Mononuclear cell (primary cell): Measurements from ENCODE around the gene PDE4B. TPM values are rescaled to one million over a fixed set of nuclear protein-coding genes. Genes with fewer than 3 reads are reported as not detected.
"Not testable (repeated sequence)": the region's sequence is repeated elsewhere in the genome, so short reads cannot be mapped to it uniquely, and the experiment has no call there.

ENCODE experiments used
- H3K27me3 ChIP-seq: 2 replicates; pipeline ENCODE4 v1.6.0; 2011; ENCODE audit warnings: low read length, control low read depth; ENCODE audit not compliant: insufficient read depth
- H3K4me1 ChIP-seq: 2 replicates; pipeline ENCODE4 v1.5.1; 2011; ENCODE audit warnings: mild to moderate bottlenecking, low read length, control low read depth; ENCODE audit not compliant: insufficient read depth
- H3K4me3 ChIP-seq: 2 replicates; pipeline ENCODE4 v1.5.1; 2011; ENCODE audit warnings: mild to moderate bottlenecking, low read length, moderate library complexity
- H3K9me3 ChIP-seq: 2 replicates; pipeline ENCODE4 v1.5.1; 2011; ENCODE audit warnings: low read depth, mild to moderate bottlenecking, control low read depth, low read length
- total RNA-seq: library from RNA; depleted of rRNA; stranded (reverse); fragments of >200 nt; gene quantifications from one replicate; pipeline ENCODE4 v1.2.3, GENCODE V29; 2012

The PDE4B gene
- total RNA-seq, 1 donor = 518 TPM

- Histone ChIP-seq H3K4me3 (no peak overlapping the region), H3K27me3 (no peaks in the 10 kb centered on the region), H3K9me3 (no peaks in the 10 kb centered on the region), H3K4me1 (no peaks in the 10 kb centered on the region)
Measured at GRCh38 chr1:65997693-65998092, 205.0 kb downstream of the PDE4B start.

DNA sequence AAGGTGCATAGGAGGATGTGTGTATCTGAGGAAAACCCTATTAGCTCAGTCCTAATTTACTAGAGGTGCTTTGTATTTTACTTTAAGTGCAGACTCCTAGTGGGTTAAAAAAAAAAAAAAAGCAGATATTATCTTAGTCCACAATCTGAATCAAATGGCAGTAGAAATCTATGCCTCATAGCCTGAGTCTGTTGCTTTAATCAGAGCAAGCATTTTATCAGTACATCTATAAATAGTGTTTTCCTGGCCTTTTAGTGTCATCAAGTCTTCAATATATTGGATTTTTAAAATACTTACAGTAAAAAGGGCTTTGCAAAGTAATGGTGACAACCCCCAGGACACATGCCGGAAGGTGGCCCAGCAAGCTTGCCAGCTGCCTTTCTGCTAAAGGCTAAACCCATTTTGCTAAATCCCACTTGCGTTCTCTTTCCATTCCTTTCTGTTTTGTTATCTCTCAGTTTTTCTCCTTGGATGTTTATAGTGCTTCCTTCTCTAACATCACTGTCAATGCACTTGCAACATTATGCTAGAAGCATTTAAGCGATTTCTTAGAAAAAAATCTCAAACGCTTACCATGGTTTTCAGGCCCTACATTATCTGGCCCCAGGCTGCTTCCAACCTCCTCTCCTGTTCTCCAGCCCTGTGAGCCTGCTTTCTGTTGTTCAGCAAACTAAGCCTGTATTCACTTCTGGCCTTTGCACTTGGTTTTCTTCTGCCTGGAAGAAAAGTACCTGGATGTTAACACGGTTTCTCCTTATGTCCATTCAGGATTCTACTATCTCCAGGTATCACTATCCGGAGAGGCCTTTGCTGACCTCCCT is 206.3 kb downstream of the PDE4B start:
- no peaks in the 10 kb centered on the region for H3K9me3 ChIP-seq
- H3K27me3 ChIP-seq = no peaks in the 10 kb centered on the region
- H3K4me1 ChIP-seq = no peaks in the 10 kb centered on the region
- H3K4me3 ChIP-seq = no peak overlapping the region

- Histone ChIP-seq H3K9me3 (no peaks in the 10 kb centered on the region), H3K4me3 (no peak overlapping the region), H3K4me1 (no peaks in the 10 kb centered on the region), H3K27me3 (no peaks in the 10 kb centered on the region)
Measured at GRCh38 chr1:66000033-66000637, 207.4 kb downstream of the PDE4B start.

DNA sequence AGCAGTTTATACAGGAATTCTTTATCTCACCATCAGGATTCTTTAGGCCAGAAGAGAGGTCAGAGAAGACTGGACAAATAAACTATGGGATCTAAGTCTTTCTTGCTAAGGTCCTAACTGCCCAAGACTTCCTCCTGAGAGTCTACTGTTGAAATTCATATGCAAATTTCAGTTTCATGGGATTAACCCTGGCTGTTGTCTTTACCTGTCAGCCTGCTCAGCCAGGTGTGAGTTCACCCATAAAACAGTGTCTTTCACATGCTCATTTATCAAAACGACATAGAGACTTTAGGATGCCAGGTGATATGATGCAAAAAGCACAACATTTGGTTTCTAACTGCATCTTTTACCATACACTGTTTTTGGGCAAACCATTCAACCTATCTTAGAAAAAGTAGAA is 211.0 kb downstream of the PDE4B start:
- no peaks in the 10 kb centered on the region for H3K9me3 ChIP-seq
- H3K4me3 ChIP-seq = no peak overlapping the region
- no peaks in the 10 kb centered on the region for H3K4me1 ChIP-seq
- no peaks in the 10 kb centered on the region for H3K27me3 ChIP-seq

GRCh38 chr1:66006534-66006933 is 213.8 kb downstream of the PDE4B start:
- not testable (repeated sequence) for H3K9me3 ChIP-seq, H3K27me3 ChIP-seq, H3K4me1 ChIP-seq, H3K4me3 ChIP-seq

GRCh38 chr1:66012106-66012784 is 219.6 kb downstream of the PDE4B start:
- no peaks in the 10 kb centered on the region for H3K9me3 ChIP-seq
- no peaks in the 10 kb centered on the region for H3K27me3 ChIP-seq
- no peak overlapping the region for H3K4me3 ChIP-seq
- H3K4me1 ChIP-seq = peaks cover 11% of the 10 kb centered on the region

DNA sequence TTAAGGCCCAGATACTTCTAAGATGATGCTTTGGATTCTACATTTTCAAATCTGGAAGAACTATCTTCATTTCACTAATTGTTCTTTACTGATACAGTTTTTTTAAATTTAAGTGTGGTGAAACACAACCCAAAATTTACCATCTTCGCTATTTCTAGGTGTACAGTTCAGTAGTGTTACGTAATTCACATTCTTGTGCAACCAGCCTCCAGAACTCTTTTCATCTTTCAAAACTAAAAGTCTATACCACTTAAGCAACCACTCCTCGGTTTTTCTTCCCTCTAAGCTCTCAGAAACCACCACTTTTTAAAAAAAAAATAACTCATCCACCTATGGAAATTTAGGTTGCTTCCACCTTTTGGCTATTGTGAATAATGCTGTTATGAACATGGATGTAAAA is 220.7 kb downstream of the PDE4B start:
- H3K4me3 ChIP-seq = no peak overlapping the region
- H3K4me1 ChIP-seq = peaks cover 11% of the 10 kb centered on the region
- no peaks in the 10 kb centered on the region for H3K27me3 ChIP-seq
- no peaks in the 10 kb centered on the region for H3K9me3 ChIP-seq

DNA sequence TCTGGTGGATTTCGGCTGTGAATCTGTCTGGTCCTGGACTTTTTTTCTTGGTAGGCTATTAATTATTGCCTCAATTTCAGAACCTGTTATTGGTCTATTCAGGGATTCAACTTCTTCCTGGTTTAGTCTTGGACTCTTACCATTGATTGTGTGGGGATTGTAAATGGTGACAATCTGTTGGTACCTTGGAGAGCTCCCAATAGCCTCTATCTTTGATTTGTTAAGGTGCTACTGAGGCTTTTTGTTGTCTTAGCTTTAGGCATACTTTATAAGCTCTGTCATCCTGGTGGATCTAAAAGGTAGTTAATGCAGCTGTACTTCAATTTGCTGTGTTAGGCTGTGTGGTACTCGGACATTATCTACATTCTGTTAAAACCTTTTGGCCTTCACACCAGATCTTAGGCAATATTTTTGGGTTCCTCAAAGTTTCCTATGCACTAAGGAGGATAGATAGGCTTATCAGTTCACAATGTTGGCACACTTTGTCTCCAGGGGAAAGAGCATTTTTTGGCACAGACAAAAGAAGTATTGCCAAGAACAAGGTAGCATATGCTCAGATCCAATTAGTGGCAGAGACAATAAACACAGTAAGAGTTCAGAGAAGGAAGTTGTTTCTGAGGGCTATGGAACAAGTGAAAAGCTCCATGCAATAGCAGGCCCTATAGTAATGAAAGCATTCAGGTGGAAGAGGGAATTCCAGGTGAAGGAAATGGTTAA is 230.4 kb downstream of the PDE4B start:
- H3K27me3 ChIP-seq = no peaks in the 10 kb centered on the region
- H3K9me3 ChIP-seq = no peaks in the 10 kb centered on the region
- no peak overlapping the region for H3K4me3 ChIP-seq
- no peaks in the 10 kb centered on the region for H3K4me1 ChIP-seq

DNA sequence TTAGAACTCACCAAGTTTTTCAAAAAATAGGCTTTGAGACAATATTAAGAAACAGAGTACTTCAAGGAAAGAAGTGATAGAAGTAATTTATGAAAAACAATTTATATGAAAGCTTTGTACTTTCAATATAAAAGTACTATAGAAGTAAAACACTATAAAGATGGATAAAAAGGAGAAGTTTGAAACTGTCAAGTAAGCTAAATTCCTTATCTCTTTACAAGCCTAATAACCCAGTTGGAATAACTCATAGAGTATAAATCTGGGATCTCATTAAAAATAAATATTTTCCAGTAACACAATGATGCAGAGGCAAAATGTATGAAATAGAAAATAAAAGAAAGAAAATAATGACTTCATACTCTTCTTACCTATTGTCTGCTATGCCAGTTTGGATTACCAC is 232.5 kb downstream of the PDE4B start:
- Histone ChIP-seq H3K4me3 (no peak overlapping the region), H3K27me3 (no peaks in the 10 kb centered on the region), H3K4me1 (no peaks in the 10 kb centered on the region), H3K9me3 (peaks cover 7% of the 10 kb centered on the region)

GRCh38 chr1:66028035-66028434 is 235.3 kb downstream of the PDE4B start:
- Histone ChIP-seq H3K9me3 (peaks cover 13% of the 10 kb centered on the region), H3K4me3 (no peak overlapping the region), H3K27me3 (no peaks in the 10 kb centered on the region), H3K4me1 (no peaks in the 10 kb centered on the region)

- no peaks in the 10 kb centered on the region for H3K4me1 ChIP-seq
- no peak overlapping the region for H3K4me3 ChIP-seq
- H3K9me3 ChIP-seq = peaks cover 13% of the 10 kb centered on the region
- H3K27me3 ChIP-seq = no peaks in the 10 kb centered on the region
Measured at GRCh38 chr1:66033781-66034180, 241.1 kb downstream of the PDE4B start.

GRCh38 chr1:66035616-66036245 is 243.0 kb downstream of the PDE4B start:
- H3K4me1 ChIP-seq = no peaks in the 10 kb centered on the region
- H3K27me3 ChIP-seq = no peaks in the 10 kb centered on the region
- H3K9me3 ChIP-seq = peaks cover under 1% of the 10 kb centered on the region
- no peak overlapping the region for H3K4me3 ChIP-seq

DNA sequence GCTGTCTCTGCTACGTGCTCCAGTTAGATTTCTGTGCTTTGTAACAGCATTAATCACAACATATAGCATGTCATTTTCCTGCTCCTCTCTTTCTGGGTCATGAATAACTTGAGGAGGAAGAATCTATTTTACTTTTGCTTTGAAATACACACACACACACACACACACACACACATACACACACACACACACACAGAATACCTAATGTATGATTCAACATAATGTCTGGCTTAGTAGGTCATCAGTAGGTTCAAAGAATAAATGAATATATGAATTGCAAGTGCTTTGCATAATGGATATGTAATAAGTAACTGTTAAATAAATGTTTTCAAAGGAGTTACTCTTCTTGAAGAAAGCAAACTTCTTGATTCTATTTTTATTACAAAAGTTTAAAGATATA is 249.0 kb downstream of the PDE4B start:
- H3K4me3 ChIP-seq = no peak overlapping the region
- no peaks in the 10 kb centered on the region for H3K27me3 ChIP-seq
- no peaks in the 10 kb centered on the region for H3K9me3 ChIP-seq
- H3K4me1 ChIP-seq = no peaks in the 10 kb centered on the region

DNA sequence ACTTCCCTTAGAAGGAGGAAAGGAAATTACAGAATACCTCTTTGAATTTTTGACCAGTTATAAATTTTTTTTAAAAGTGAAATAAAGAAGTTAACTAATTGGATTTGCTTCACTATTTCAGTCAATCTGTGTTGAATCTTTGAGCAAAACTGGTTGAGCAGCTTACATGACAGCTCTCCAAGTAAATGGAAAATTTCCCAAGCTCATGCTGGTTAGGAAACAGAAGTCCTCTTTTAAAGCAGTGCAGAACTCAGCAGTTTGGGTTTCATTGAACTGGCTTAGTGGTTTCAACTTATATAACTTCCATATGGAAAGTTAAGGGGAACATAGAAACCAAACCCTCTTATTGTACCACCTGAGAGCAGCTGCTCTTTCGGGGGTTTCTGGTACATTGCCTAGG is 250.5 kb downstream of the PDE4B start:
- no peaks in the 10 kb centered on the region for H3K4me1 ChIP-seq
- H3K9me3 ChIP-seq = no peaks in the 10 kb centered on the region
- no peak overlapping the region for H3K4me3 ChIP-seq
- no peaks in the 10 kb centered on the region for H3K27me3 ChIP-seq

GRCh38 chr1:66044912-66045311 is 252.2 kb downstream of the PDE4B start:
- Histone ChIP-seq H3K4me3 (no peak overlapping the region), H3K9me3 (no peaks in the 10 kb centered on the region), H3K27me3 (no peaks in the 10 kb centered on the region), H3K4me1 (no peaks in the 10 kb centered on the region)
